A673 (cell line): Measurements from ENCODE around the gene EXOSC2. TPM values are rescaled to one million over a fixed set of nuclear protein-coding genes. Genes with fewer than 3 reads are reported as not detected.

Source experiments
- BruUV-seq: library from RNA; stranded (reverse); fragments of 400-500 nt; replicated peaks from 2 replicates; lab custom pipeline; 2021; lab: Mats Ljungman, UMichigan
- CTCF ChIA-PET: fragments of 300-600 bp; sonication (Branson Sonifier 250); formaldehyde crosslinking; loops from one replicate; lab custom pipeline; 2022; ENCODE audit warnings: antibody characterized with exemption; lab: Charles Lee
- POLR2A ChIA-PET: fragments of 300-600 bp; sonication (Branson Sonifier 250); formaldehyde crosslinking; loops from one replicate; lab custom pipeline; 2022; ENCODE audit warnings: antibody characterized with exemption; ENCODE audit not compliant: low non-redundant PET; lab: Charles Lee
- DNase-seq: peaks from one replicate; pipeline ENCODE4 v3.0.0-alpha.2; 2015; ENCODE audit warnings: low spot score
- H3K27ac ChIP-seq: fragments of 200-600 bp; sonication (generic); 2 replicates; pipeline ENCODE4 v1.5.1; 2016; ENCODE audit warnings: mixed run types, low read depth, mild to moderate bottlenecking, mixed read lengths, antibody characterized with exemption, low read length; ENCODE audit not compliant: poor library complexity, severe bottlenecking
- H3K27me3 ChIP-seq: fragments of 200-600 bp; sonication (generic); replicated peaks from 2 replicates; pipeline ENCODE4 v1.6.1; 2017; ENCODE audit warnings: mixed run types, low read depth, mild to moderate bottlenecking, mixed read lengths, antibody characterized with exemption, low read length; ENCODE audit not compliant: insufficient read depth, poor library complexity
- H3K36me3 ChIP-seq: fragments of 200-600 bp; sonication (generic); 2 replicates; pipeline ENCODE4 v1.6.1; 2016; ENCODE audit warnings: mixed run types, mild to moderate bottlenecking, mixed read lengths, antibody characterized with exemption, low read length; ENCODE audit not compliant: insufficient read depth, poor library complexity, severe bottlenecking
- H3K4me1 ChIP-seq: fragments of 200-600 bp; sonication (generic); 2 replicates; pipeline ENCODE4 v1.6.1; 2017; ENCODE audit warnings: mixed run types, mild to moderate bottlenecking, mixed read lengths, antibody characterized with exemption, low read length; ENCODE audit not compliant: insufficient read depth, poor library complexity, severe bottlenecking
- H3K4me3 ChIP-seq: fragments of 200-600 bp; sonication (generic); 2 replicates; pipeline ENCODE4 v1.5.1; 2016; ENCODE audit warnings: low read depth, mixed run types, mild to moderate bottlenecking, mixed read lengths, low read length; ENCODE audit not compliant: poor library complexity, severe bottlenecking
- H3K9me3 ChIP-seq: fragments of 200-600 bp; sonication (generic); 2 replicates; pipeline ENCODE4 v1.6.1; 2016; ENCODE audit warnings: mixed run types, low read depth, mild to moderate bottlenecking, mixed read lengths, antibody characterized with exemption, low read length; ENCODE audit not compliant: poor library complexity, severe bottlenecking
- CTCF ChIP-seq: fragments of 300-800, 200-600 bp; sonication (generic); conservative IDR thresholded peaks from 2 replicates; pipeline ENCODE4 v1.5.1; 2017; ENCODE audit warnings: low read depth, mild to moderate bottlenecking, antibody characterized with exemption, low read length, moderate library complexity, mixed read lengths
- EZH2 ChIP-seq: fragments of 200-600 bp; sonication (generic); IDR thresholded peaks from 2 replicates; pipeline ENCODE4 v1.6.1; 2017; ENCODE audit warnings: borderline replicate concordance, low read depth, mild to moderate bottlenecking, mixed read lengths, antibody characterized with exemption, low read length; ENCODE audit not compliant: poor library complexity, severe bottlenecking
- intact Hi-C: fragments of 100-400 bp; cut with micrococcal nuclease; formaldehyde crosslinking; loops from one replicate; pipeline ENCODE4 v1.10.0; 2022; ENCODE audit not compliant: unreplicated experiment
- total RNA-seq: library from RNA; stranded (reverse); gene quantifications from 2 replicates; pipeline ENCODE4 v1.2.3, GENCODE V29; 2021

Gene EXOSC2
- total RNA-seq, 1 experiment from 2014 or later: 109 TPM

- no peak overlapping the region for H3K4me3 ChIP-seq
- TF ChIP-seq CTCF: no peak
- TF ChIP-seq EZH2: peak; percentile 100
- peaks cover 76% of the 10 kb centered on the region for H3K27me3 ChIP-seq
- peaks cover 27% of the 10 kb centered on the region for H3K4me1 ChIP-seq
- CTCF ChIA-PET: no interaction called here
- DNase-seq: no peak
- BruUV-seq: no TSS peak
- POLR2A ChIA-PET: no interaction called here
- intact Hi-C loops: no loop called here
- H3K27ac ChIP-seq: no peak overlapping the region
- no peaks in the 10 kb centered on the region for H3K9me3 ChIP-seq
- no peaks in the 10 kb centered on the region for H3K36me3 ChIP-seq
These were observed 27.9 kb upstream of the EXOSC2 start for GRCh38 chr9:130665431-130666392.

- no peaks in the 10 kb centered on the region for H3K36me3 ChIP-seq
- ChIA-PET CTCF (no interaction called here), POLR2A (no interaction called here)
- H3K9me3 ChIP-seq: no peaks in the 10 kb centered on the region
- intact Hi-C loops: no loop called here
- no peak for DNase-seq
- H3K27ac ChIP-seq: no peak overlapping the region
- no peak overlapping the region for H3K4me3 ChIP-seq
- no TSS peak for BruUV-seq
- peaks cover 19% of the 10 kb centered on the region for H3K4me1 ChIP-seq
- TF ChIP-seq EZH2 (no peak), CTCF (no peak)
- peaks cover 68% of the 10 kb centered on the region for H3K27me3 ChIP-seq
These were observed 27.0 kb upstream of the EXOSC2 start for GRCh38 chr9:130666393-130667119.

- no peak for DNase-seq
- no peak overlapping the region for H3K27ac ChIP-seq
- intact Hi-C loops: no loop called here
- peaks cover 19% of the 10 kb centered on the region for H3K4me1 ChIP-seq
- H3K4me3 ChIP-seq: no peak overlapping the region
- ChIA-PET POLR2A (no interaction called here), CTCF (no interaction called here)
- BruUV-seq: no TSS peak
- no peaks in the 10 kb centered on the region for H3K9me3 ChIP-seq
- TF ChIP-seq CTCF (no peak), EZH2 (no peak)
- no peaks in the 10 kb centered on the region for H3K36me3 ChIP-seq
- peaks cover 62% of the 10 kb centered on the region for H3K27me3 ChIP-seq
These were observed 26.5 kb upstream of the EXOSC2 start for GRCh38 chr9:130667120-130667435.
